ENCODE measurements around the gene PROB1. TPM values are rescaled to one million over a fixed set of nuclear protein-coding genes. Genes with fewer than 3 reads are reported as not detected.

The PROB1 gene
- total RNA-seq, 1 donor from 2014 or later, result 1.9 TPM

DNA sequence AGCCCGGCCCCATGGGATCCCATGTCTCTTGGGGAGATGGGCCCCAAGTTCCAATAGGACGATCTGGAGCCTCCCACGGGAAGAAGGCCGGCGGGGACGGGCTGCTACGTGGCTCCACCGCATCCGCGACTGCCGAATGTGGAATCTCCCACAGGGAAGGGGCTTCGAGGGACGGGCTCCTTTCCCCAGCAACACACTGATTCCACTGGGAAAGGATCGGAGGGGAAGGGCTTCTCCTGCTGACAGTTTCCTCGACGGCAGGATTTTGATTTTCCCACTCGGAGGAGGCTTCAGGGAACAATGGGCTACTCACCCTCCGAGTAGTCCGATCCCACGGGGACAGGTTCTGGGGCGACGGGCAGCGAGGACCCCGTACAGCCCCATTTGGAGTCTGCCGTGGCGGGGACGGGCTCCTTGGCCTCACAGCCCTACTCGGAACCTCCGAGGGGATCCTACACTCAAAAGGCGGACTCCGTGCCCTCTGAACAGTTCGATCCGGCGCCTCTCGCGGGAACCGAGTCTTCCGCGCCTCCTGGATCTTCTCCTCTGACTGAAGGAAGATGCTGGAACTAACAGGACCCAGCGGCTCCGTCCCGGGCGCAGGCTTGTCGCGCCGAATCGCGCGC is 1.3 kb downstream of the PROB1 start:
- TF ChIP-seq, protein P1, sequence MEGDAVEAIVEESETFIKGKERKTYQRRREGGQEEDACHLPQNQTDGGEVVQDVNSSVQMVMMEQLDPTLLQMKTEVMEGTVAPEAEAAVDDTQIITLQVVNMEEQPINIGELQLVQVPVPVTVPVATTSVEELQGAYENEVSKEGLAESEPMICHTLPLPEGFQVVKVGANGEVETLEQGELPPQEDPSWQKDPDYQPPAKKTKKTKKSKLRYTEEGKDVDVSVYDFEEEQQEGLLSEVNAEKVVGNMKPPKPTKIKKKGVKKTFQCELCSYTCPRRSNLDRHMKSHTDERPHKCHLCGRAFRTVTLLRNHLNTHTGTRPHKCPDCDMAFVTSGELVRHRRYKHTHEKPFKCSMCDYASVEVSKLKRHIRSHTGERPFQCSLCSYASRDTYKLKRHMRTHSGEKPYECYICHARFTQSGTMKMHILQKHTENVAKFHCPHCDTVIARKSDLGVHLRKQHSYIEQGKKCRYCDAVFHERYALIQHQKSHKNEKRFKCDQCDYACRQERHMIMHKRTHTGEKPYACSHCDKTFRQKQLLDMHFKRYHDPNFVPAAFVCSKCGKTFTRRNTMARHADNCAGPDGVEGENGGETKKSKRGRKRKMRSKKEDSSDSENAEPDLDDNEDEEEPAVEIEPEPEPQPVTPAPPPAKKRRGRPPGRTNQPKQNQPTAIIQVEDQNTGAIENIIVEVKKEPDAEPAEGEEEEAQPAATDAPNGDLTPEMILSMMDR (IDR thresholded peaks at IDR 0.05), result no peak
- Histone ChIP-seq H3K9me3 (no peaks in the 10 kb centered on the region), H3K36me3 (no peaks in the 10 kb centered on the region), H3K4me1 (peaks cover 20% of the 10 kb centered on the region), H3K4me3 (peak overlapping the region; percentile 58), H3K27me3 (peaks cover 19% of the 10 kb centered on the region), H3K27ac (no peak overlapping the region)
- DNase-seq, result no peak
- intact Hi-C loops (cut with DNase I), result no loop called here
- ATAC-seq, result no peak

DNA sequence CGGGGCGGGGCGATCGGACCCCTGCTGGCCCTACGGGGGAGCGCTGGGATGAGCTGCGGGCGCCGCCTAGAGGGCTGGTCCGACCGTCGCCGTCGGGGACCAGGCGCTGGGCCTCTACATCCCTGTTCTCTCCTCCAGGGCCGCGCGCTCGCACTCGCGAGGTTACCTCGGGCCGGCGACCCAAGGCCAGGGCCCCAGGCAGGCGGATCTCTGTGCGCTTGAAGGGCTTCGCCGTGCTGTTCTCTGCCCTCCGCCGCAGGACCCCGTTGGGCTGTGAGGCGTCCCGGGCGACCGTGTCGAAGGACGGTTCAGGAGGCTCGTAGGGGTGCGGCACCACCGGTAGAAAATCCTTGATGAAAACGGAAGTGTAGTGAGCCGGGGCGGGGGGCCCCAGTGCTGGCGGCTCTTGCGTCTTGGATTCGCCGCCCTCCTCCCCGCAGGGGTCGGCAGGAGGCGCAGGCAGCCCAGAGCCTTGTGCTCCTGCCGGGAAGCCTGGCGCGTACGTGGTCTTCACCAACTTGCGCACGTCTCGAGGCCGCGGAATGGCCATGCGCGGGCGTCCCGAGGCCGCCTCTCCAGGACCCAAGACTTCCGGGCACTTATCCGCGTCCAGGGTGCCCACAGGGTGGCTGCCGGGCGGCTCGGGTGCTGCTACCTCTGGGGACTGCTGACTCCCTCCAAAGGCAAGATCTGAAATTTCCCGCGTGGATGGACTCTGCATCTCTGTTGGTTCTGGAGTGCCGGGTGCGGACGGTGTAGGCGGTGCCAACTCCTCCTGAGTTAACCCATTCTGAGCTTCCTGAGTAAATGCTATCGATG is 2.0 kb downstream of the PROB1 start:
- Histone ChIP-seq H3K4me3 (peak overlapping the region; percentile 58), H3K9me3 (no peaks in the 10 kb centered on the region), H3K4me1 (peaks cover 28% of the 10 kb centered on the region), H3K27ac (no peak overlapping the region), H3K36me3 (no peaks in the 10 kb centered on the region), H3K27me3 (peaks cover 19% of the 10 kb centered on the region)
- intact Hi-C loops (cut with DNase I), result no loop called here
- DNase-seq (peak; percentile 84), ATAC-seq (peak; percentile 77)
- TF ChIP-seq, protein P1 (IDR thresholded peaks at IDR 0.05), result peak; percentile 53

DNA sequence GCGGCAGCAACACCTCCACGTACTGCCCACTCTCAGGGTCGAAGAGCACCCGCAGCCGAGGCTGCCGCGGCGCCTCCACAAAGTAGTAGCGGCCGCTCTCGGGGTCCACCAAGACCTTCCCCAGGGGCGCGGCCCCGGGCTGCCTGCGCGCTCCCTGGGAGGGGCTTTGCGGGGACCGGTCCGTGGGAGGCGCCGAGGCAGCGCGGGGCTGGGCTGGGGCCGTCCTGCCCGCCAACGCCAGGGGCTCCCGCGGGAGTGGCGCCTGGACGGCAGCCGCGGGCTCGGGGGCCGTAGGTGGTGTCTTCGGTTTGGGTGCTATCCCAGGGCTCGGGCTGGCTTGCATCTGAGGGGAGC is 2.6 kb downstream of the PROB1 start:
- Histone ChIP-seq H3K4me1 (peaks cover 29% of the 10 kb centered on the region), H3K4me3 (peak overlapping the region; percentile 58), H3K27ac (no peak overlapping the region), H3K9me3 (no peaks in the 10 kb centered on the region), H3K36me3 (no peaks in the 10 kb centered on the region), H3K27me3 (peaks cover 19% of the 10 kb centered on the region)
- DNase-seq (no peak), ATAC-seq (peak; percentile 1)
- TF ChIP-seq, protein P1 (IDR thresholded peaks at IDR 0.05), result no peak
- intact Hi-C loops (cut with DNase I), result no loop called here

DNA sequence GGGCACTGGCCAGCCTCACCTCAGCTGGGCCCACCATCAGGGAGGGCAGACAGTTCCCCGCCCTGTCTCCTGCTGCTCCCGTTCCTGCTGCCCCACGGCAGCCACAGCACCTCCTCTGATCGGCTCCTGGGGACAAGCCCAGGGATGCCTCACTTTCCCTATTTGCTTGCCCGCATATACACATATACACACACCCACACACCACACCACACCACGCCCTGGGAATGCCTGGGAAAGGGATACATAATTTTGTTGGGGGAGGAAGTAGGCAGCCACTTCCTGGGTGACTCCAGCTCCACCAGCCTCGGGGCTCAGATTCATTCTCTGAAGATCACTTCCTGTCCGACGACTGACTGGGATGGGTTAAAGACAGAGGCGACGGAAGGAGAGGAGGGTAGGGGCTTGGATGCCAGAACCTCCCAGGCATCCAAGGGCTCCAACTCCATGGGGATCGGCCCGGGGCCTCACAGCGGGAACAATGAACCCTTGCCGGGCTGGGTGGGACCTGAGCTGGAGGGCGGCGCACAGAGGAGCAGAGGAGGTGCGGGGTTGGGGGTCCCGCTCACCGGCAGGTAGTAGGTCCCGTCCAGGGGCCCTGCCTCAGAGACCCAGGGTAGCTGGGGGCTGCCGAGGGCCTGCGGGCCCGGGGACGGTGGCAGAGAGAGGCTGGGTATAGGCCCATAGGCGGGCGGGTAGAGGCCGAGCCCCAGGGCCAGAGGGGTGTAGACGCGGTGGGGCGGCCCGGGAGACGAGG is 3.2 kb downstream of the PROB1 start:
- TF ChIP-seq, protein P1 (IDR thresholded peaks at IDR 0.05), result no peak
- H3K4me3 ChIP-seq, result peak overlapping the region; percentile 58
- ATAC-seq, result no peak
- H3K36me3 ChIP-seq, result no peaks in the 10 kb centered on the region
- H3K27ac ChIP-seq, result no peak overlapping the region
- intact Hi-C loops (cut with DNase I), result no loop called here
- no peaks in the 10 kb centered on the region for H3K9me3 ChIP-seq
- peaks cover 19% of the 10 kb centered on the region for H3K27me3 ChIP-seq
- peaks cover 29% of the 10 kb centered on the region for H3K4me1 ChIP-seq
- no peak for DNase-seq

DNA sequence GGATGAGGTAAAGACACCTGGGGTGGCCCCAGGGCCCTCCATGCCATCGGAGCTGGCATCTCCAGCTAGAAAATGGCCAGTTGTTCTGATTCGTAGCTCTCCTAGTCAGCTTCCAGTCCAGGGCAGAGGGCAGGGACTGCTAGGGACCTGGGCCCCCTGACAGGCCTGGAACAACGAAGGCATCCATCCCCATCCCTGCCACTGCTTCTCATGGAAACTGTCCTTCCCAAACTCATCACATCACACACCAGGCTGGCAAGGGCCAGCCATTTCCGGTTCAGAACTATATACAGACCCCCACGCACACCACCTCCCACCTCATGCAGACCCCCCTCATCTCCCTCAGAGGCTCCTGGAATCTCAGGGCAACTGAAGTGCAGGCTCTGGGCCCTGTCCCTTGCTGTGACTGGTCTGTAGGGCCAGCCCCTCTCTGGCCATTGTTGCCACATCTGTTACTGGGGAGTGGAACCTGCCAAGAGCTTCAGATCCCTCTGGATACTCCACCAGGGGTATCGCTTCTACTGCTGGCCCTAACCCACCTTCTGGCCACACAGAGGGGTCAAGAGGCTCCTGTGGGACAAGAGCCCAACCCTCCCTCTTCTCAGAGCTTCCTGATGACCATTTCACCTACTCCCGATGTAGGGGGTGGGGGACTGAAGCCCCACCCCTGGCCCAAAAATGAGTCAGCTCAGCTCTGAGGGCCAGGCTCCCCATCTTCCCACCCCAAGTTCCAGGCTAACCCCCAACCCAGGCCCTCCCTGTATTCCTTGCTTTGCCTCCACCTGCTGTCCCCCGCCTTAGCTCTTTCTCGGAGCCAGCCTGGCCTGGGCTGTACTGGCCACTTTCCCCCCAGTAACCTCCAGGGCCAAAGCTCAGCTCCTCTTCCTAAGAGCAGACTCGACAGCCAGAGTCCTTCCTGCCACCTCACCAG is 4.0 kb downstream of the PROB1 start:
- H3K4me1 ChIP-seq, result peaks cover 29% of the 10 kb centered on the region
- H3K4me3 ChIP-seq, result no peak overlapping the region
- TF ChIP-seq, protein P1 (IDR thresholded peaks at IDR 0.05), result no peak
- intact Hi-C loops (cut with DNase I), result no loop called here
- no peak for DNase-seq
- ATAC-seq, result no peak
- peaks cover 19% of the 10 kb centered on the region for H3K27me3 ChIP-seq
- no peaks in the 10 kb centered on the region for H3K36me3 ChIP-seq
- H3K27ac ChIP-seq, result no peak overlapping the region
- H3K9me3 ChIP-seq, result no peaks in the 10 kb centered on the region
